Endodermal cell (in vitro differentiated cells): Measurements from ENCODE around the gene FBXL13. TPM values are rescaled to one million over a fixed set of nuclear protein-coding genes. Genes with fewer than 3 reads are reported as not detected.
"Not testable (repeated sequence)": the region's sequence is repeated elsewhere in the genome, so short reads cannot be mapped to it uniquely, and the experiment has no call there.

ENCODE experiments used
- DNase-seq: peaks from one replicate; pipeline ENCODE4 v3.0.0-alpha.2; 2017
- H3K27ac ChIP-seq: 2 replicates; pipeline ENCODE4 v1.5.1; 2013; ENCODE audit warnings: mild to moderate bottlenecking, low read depth, low read length, moderate library complexity
- H3K27me3 ChIP-seq: 2 replicates; pipeline ENCODE4 v1.6.1; 2013; ENCODE audit warnings: mild to moderate bottlenecking, low read length, moderate library complexity; ENCODE audit not compliant: insufficient read depth, control insufficient read depth, poor library complexity, severe bottlenecking
- H3K36me3 ChIP-seq: 2 replicates; pipeline ENCODE4 v1.7.0; 2013; ENCODE audit warnings: mild to moderate bottlenecking, low read length, moderate library complexity; ENCODE audit not compliant: control insufficient read depth, insufficient read depth
- H3K4me1 ChIP-seq: one replicate; pipeline ENCODE4 v1.7.0; 2013; ENCODE audit warnings: low read length; ENCODE audit not compliant: control insufficient read depth, insufficient read depth
- H3K4me3 ChIP-seq: 2 replicates; pipeline ENCODE4 v1.5.1; 2013; ENCODE audit warnings: mild to moderate bottlenecking, low read length, moderate library complexity
- H3K9ac ChIP-seq: 2 replicates; pipeline ENCODE4 v1.6.1; 2013; ENCODE audit warnings: mild to moderate bottlenecking, low read length, moderate library complexity; ENCODE audit not compliant: poor library complexity, severe bottlenecking; ENCODE audit errors: extremely low read depth
- H3K9me3 ChIP-seq: 2 replicates; pipeline ENCODE4 v1.6.1; 2013; ENCODE audit warnings: mild to moderate bottlenecking, low read length, moderate library complexity; ENCODE audit not compliant: control insufficient read depth
- H3K27ac Mint-ChIP-seq: 2 replicates; pipeline ENCODE4 v1.8.0; 2020; ENCODE audit warnings: mixed read lengths
- H3K27me3 Mint-ChIP-seq: 2 replicates; pipeline ENCODE4 v1.8.0; 2021; ENCODE audit warnings: mild to moderate bottlenecking, mixed read lengths; ENCODE audit not compliant: insufficient read depth
- H3K36me3 Mint-ChIP-seq: 2 replicates; pipeline ENCODE4 v1.8.0; 2020; ENCODE audit warnings: low read depth, mixed read lengths
- H3K4me1 Mint-ChIP-seq: 2 replicates; pipeline ENCODE4 v1.8.0; 2020; ENCODE audit warnings: mixed read lengths
- H3K4me3 Mint-ChIP-seq: 2 replicates; pipeline ENCODE4 v1.8.0; 2020; ENCODE audit warnings: mild to moderate bottlenecking, moderate library complexity, mixed read lengths
- H3K9me3 Mint-ChIP-seq: 2 replicates; pipeline ENCODE4 v1.8.0; 2020; ENCODE audit warnings: mild to moderate bottlenecking, mixed read lengths
- WGBS, 2 experiments: methylation state at CpG; one replicate each; pipeline versions ENCODE4 v1.1.5 to v1.1.7; 2013; ENCODE audit warnings: missing lambda C conversion rate in 2 of 2, mixed read lengths in 1 of 2; ENCODE audit not compliant: insufficient coverage in 1 of 2, insufficient read length in 1 of 2; 5-methylcytosine and 5-hydroxymethylcytosine counted together
- total RNA-seq, 2 donors: library from RNA; stranded (reverse); fragmentation: NEBNext Ultra II Directional in 1 of 2; extraction: Animal tissue kit (Norgen Biotek cat#: 25700) in 1 of 2; gene quantifications; 2 replicates in 1 of 2; 3 replicates in 1 of 2; pipeline ENCODE4 v1.2.1, GENCODE V29; 2021
- TF ChIP-seq, protein P1 (sequence below): fragments of 200-600 bp; sonication (generic); conservative IDR thresholded peaks from 2 replicates; pipeline ENCODE4 v1.5.0; 2021; ENCODE audit warnings: antibody characterized with exemption, mild to moderate bottlenecking

FBXL13 gene
- total RNA-seq, 2 donors from 2014 or later, result 2.1 to 2.7 TPM

DNA sequence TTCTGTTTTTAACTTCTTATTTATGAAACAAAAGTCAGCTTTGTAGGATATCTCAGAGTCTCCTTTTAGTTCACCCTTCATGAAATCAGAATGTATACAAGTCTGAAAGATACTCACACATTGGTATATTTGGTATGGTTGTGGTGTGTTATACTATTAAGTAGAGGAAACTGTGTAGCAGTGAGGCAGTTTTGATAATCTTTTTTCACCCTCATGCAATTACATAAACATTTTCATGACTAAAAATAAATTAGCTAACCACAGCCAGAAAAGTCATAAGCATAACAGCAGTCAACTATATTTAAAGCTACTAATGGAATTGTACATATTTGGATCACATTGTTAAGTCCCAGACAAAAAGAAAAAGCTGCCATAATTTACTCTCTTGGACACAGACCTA is 263.7 kb downstream of the FBXL13 start:
- Histone ChIP-seq H3K4me1 (no peaks in the 10 kb centered on the region), H3K27me3 (peaks cover 72% of the 10 kb centered on the region), H3K27ac (no peak overlapping the region), H3K4me3 (no peak overlapping the region), H3K9me3 (peaks cover 5% of the 10 kb centered on the region), H3K36me3 (no peaks in the 10 kb centered on the region), H3K9ac (no peak overlapping the region)
- H3K4me3 Mint-ChIP-seq, result no peak overlapping the region
- TF ChIP-seq, protein P1, sequence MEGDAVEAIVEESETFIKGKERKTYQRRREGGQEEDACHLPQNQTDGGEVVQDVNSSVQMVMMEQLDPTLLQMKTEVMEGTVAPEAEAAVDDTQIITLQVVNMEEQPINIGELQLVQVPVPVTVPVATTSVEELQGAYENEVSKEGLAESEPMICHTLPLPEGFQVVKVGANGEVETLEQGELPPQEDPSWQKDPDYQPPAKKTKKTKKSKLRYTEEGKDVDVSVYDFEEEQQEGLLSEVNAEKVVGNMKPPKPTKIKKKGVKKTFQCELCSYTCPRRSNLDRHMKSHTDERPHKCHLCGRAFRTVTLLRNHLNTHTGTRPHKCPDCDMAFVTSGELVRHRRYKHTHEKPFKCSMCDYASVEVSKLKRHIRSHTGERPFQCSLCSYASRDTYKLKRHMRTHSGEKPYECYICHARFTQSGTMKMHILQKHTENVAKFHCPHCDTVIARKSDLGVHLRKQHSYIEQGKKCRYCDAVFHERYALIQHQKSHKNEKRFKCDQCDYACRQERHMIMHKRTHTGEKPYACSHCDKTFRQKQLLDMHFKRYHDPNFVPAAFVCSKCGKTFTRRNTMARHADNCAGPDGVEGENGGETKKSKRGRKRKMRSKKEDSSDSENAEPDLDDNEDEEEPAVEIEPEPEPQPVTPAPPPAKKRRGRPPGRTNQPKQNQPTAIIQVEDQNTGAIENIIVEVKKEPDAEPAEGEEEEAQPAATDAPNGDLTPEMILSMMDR, result no peak
- peaks cover 51% of the 10 kb centered on the region for H3K27me3 Mint-ChIP-seq
- H3K36me3 Mint-ChIP-seq, result peaks cover 9% of the 10 kb centered on the region
- H3K27ac Mint-ChIP-seq, result no peak overlapping the region
- no peak for DNase-seq
- H3K4me1 Mint-ChIP-seq, result peaks cover 7% of the 10 kb centered on the region
- no peaks in the 10 kb centered on the region for H3K9me3 Mint-ChIP-seq

DNA sequence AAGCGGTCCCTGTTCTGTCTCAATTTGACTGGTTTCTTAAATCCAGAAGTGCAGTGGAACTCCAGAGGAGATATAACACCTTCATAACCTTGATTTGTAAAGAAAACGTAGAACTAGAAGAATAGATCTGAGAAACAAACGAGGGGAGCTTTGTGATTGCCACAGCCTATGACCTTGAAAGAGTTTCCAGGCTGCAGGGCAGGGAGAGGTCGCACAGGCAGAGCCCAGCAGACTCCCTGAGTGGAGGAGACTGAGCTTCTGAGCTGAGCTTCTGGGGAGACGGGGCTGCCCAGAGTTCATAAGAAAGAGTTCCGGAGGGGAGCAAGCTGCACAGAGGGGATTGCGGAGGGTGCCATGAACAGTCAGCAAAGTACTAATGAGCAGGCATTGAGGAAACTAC is 268.0 kb downstream of the FBXL13 start:
- H3K27ac ChIP-seq, result no peak overlapping the region
- Mint-ChIP-seq H3K4me3 (no peak overlapping the region), H3K4me1 (no peaks in the 10 kb centered on the region), H3K27me3 (peaks cover 17% of the 10 kb centered on the region), H3K36me3 (peaks cover 12% of the 10 kb centered on the region), H3K9me3 (peaks cover 23% of the 10 kb centered on the region), H3K27ac (no peak overlapping the region)
- H3K36me3 ChIP-seq, result no peaks in the 10 kb centered on the region
- no peak for DNase-seq
- peaks cover 12% of the 10 kb centered on the region for H3K9me3 ChIP-seq
- no peaks in the 10 kb centered on the region for H3K4me1 ChIP-seq
- no peak overlapping the region for H3K9ac ChIP-seq
- H3K27me3 ChIP-seq, result peaks cover 30% of the 10 kb centered on the region
- TF ChIP-seq, protein P1, result no peak
- 89 to 92% methylated on average over 7 of the region's 7 CpGs for WGBS, 2 experiments
- H3K4me3 ChIP-seq, result no peak overlapping the region

DNA sequence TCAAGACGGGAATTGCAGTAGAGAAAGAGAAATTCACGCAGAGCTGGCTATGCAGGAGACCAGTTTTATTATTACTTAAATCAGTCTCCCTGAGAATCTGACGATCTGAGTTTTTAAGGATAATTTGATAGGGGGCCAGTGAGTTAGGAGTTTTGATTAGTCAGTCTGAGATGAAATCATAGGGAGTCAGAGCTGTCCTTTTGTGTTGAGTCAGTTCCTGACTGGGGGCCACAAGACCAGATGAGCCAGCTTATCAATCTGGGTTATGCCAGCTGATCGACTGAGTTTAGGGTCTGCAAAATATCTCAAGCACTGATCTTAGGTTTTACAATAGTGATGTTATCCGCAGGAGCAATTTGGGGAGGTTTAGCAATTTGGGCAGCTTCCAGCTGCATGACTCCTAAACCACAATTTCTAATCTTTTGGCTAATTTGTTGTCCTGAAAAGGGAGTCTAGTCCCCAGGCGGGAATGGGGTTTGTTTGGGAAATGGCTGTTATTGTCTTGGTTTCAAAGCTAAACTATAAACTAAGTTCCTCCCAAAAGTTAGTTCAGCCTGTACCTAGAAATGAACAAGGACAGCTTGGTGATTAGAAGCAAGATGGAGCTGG is 278.5 kb downstream of the FBXL13 start:
- H3K4me1 ChIP-seq, H3K4me3 Mint-ChIP-seq, H3K27me3 ChIP-seq, H3K27me3 Mint-ChIP-seq, H3K4me1 Mint-ChIP-seq, H3K4me3 ChIP-seq, H3K36me3 ChIP-seq, H3K9ac ChIP-seq, DNase-seq, H3K27ac ChIP-seq, H3K27ac Mint-ChIP-seq, H3K9me3 ChIP-seq: not testable (repeated sequence)
- 100% methylated on average over 2 of the region's 6 CpGs; no CpG with 5 or more reads in 1 of the 2 experiments for WGBS, 2 experiments
- peaks cover 22% of the 10 kb centered on the region for H3K9me3 Mint-ChIP-seq
- peaks cover 22% of the 10 kb centered on the region for H3K36me3 Mint-ChIP-seq

DNA sequence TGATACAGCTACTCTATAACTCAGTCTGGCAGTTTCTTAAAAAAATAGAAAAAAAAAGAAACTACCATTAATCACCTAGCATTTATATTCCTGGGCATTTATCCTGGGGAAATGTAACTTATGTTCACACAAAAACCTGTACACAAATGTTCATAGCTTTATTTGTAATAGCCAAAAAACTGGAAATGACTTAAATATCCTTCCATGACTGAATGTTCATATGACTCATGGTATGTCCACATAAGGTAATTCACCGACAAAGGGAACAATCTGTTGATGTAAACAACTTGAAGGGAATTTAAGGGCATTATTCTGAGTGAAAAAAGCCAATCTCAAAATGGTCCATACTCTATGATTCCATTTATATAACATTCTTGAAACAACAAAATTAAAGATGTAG is 280.0 kb downstream of the FBXL13 start:
- WGBS, 2 experiments, result 100% methylated on average over 1 of the region's 1 CpG; no CpG with 5 or more reads in 1 of the 2 experiments
- not testable (repeated sequence) for H3K4me1 ChIP-seq, H3K9ac ChIP-seq, H3K36me3 ChIP-seq, H3K27ac ChIP-seq, H3K27ac Mint-ChIP-seq, H3K9me3 Mint-ChIP-seq, H3K4me3 Mint-ChIP-seq, H3K36me3 Mint-ChIP-seq, H3K4me1 Mint-ChIP-seq, H3K27me3 ChIP-seq, H3K4me3 ChIP-seq, H3K9me3 ChIP-seq, H3K27me3 Mint-ChIP-seq, DNase-seq

DNA sequence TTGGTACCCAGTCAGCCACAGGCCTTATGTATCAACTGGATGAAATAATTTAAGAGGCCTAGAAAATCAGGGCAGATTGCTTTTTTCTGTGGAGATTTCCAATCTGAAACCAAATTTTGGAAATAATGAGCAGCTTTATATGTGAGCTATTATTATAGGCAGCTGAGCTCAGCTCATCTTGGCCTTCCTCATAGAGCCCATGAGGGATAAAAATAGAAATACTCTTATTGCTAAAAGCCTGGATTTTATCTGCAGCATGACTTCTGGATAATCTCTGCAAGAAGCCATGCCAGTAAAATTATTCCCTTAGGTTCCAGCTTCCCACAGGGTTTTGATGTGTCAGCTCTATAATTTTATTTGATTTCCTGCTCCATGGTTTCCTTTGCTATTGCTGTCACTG is 282.8 kb downstream of the FBXL13 start:
- not testable (repeated sequence) for H3K4me3 ChIP-seq, H3K27me3 Mint-ChIP-seq, H3K27ac ChIP-seq, H3K36me3 Mint-ChIP-seq, H3K9ac ChIP-seq, H3K27me3 ChIP-seq, H3K4me1 ChIP-seq, H3K9me3 Mint-ChIP-seq, DNase-seq, H3K36me3 ChIP-seq, H3K4me1 Mint-ChIP-seq, H3K27ac Mint-ChIP-seq, H3K4me3 Mint-ChIP-seq, H3K9me3 ChIP-seq

DNA sequence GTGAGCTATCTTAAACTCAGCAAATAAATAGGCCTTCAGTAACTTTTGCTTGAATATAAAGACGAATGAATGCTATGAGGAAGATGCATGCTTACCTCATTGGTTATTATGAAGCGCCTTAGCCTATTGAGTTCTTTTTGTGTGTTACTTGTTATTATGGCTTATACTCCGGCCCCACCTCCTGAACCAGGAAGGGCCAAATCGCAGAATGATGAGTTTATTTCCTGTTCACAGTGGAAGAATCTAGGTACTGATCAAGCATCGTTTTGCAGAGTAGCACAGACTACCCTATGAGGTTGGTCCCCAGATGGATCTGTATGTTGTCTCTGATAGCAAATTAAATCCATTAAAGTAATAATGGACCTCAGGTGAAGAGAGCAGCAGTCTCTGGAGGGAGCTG is 283.2 kb downstream of the FBXL13 start:
- H3K27me3 Mint-ChIP-seq, result not testable (repeated sequence)

More for the DNA sequence above, 283.2 kb downstream of the FBXL13 start:
- not testable (repeated sequence) for H3K4me1 Mint-ChIP-seq, H3K36me3 ChIP-seq, H3K4me3 ChIP-seq, H3K36me3 Mint-ChIP-seq, H3K27me3 ChIP-seq, H3K4me3 Mint-ChIP-seq, H3K4me1 ChIP-seq, H3K27ac Mint-ChIP-seq, H3K27ac ChIP-seq, H3K9me3 ChIP-seq, H3K9me3 Mint-ChIP-seq, DNase-seq, H3K9ac ChIP-seq
- 93% methylated on average over 4 of the region's 5 CpGs; no CpG with 5 or more reads in 1 of the 2 experiments for WGBS, 2 experiments
